ENCODE results near the gene SLC35F3.
A peak's percentile ranks its signal among the peaks of the same experiment; 100 is the strongest.
"Not testable (repeated sequence)": the region's sequence is repeated elsewhere in the genome, so short reads cannot be mapped to it uniquely, and the experiment has no call there.

SLC35F3 gene

DNA sequence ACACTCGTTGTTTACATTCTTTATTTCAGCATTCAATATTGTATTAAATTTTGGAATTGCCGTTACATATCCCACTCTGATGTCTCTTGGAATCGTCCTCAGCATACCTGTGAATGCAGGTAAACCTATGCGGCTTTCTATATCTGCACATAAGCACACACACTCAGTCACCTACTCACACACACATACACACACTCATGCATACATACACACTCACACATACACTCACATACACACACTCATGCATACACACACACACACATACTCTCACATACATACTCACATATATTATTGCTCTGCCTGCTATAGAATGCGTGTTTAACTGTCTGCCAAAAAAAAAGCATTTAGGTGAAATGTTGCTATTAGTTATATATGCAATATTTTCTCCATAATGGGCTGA, 415.6 kb downstream of the SLC35F3 start:
- DNase-seq (ENCODE audit: low spot score): no peak

DNA sequence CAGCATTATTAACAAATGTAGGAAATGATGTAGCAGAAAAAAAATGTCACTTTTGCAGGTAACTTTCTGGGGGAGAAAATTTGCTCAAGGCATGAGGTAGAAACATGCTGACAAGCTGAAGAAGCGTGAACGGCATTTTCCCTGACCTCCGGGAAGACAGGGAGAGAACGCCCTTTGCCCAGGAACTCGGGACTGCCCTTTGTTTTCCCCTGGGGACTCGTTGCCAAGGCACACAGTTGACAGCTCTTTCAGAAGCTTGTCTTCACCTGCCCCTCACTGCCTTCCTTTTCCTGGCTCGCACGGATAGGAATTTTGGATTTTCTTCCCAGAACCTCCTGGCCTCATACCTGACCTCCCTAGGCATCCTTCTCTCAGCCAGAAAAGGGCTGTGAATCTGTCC, 416.1 kb downstream of the SLC35F3 start:
- DNase-seq (ENCODE audit: low spot score): no peak

DNA sequence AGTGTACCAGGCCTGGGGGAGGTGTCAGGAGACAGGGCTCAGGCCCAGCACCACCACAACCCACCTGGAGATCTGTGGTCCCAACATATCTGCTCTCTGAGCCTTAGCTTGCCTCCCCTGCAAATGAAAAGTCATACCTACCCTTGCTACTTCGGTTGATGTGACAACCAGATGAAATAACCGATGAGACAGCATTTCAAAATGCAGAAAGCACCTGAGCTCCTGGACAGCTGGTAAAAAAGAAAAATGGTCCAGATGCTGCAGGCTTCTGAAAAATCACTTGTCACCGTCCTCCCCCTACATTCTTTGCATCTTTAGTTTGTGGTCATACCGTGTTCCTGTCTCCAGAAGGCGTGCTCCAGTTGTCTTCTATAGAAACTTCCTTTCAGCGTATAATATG, 416.8 kb downstream of the SLC35F3 start:
- DNase-seq (ENCODE audit: low spot score): no peak

DNA sequence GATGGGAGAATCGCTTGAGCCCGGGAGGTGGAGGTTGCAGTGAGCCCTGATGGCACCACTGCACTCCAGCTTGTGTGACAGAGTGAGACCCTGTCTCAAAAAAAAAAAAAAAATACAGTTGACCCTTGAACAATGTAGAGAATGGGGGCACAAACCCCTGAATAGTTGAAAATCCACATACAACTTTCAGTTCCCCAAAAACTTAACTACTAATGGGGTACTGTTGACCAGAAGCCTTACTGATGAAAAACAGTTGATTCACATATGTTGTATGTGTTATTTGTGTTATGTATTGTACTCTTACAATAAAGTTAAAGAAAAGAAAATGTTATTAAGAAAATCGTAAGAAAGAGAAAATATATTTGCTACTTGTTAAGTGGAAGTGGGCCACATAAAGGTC, 417.6 kb downstream of the SLC35F3 start:
- no peak for DNase-seq (ENCODE audit: low spot score)

DNA sequence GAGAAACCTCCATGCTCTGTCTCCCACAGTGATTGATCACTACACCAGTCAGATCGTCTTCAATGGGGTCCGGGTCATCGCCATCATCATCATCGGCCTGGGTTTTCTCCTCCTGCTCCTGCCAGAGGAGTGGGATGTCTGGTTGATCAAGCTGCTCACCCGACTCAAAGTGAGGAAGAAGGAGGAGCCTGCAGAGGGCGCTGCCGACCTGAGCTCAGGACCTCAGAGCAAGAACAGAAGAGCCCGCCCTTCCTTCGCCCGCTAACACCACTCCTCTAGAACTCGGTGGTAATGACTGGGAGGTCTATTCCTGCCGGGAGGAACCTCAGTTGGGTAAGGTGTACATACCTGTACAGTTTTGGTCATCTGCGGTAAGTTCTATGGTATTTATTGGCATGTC, 418.5 kb downstream of the SLC35F3 start:
- DNase-seq (ENCODE audit: low spot score): peak; percentile 53

DNA sequence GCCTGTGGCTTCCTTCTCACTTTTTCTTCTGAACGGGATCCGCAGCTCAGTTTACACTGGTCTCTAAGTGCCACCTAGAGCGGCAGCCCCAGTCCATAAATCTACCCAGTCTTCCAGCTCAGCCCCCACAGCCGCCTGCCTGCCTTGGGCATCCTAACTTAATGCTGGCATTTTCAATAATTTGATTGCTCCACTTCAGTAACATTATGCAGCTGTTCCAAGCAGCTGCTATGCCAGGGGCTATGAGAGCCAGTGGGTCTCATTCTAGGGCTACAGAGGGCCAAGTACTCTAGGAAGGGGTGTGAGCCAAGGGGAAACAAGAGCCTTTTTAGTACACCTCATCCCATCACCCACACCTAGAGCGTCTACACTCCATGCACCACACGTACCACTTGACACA, 420.3 kb downstream of the SLC35F3 start:
- no peak for DNase-seq (ENCODE audit: low spot score)

DNA sequence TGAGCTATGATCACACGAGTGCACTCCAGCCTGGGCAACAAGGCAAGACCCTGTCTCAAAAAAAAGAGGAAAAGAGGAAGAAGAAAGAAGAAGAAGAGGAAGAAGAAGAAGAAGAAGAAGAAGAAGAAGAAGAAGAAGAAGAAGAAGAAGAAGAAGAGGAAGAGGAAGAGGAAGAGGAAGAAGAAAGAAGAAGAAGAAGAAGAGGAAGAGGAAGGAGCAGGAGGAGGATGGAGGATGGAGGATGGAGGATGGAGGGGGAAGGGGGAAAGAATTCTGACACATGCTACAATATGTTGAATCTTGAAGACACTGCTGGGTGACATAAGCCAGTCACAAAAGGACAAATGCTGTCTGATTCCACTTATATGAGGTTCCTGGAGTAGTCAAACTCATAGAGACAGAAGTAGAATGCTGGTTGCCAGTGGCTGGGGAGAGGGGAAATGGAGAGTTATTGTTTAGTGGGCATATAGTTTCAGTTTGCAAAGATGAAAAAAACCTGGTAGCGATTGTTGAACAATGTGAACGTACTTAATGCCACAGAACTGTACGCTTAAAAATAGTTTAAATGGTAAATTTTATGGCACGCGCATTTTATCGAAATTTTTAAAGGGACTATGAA, 421.5 kb downstream of the SLC35F3 start:
- no peak for DNase-seq (ENCODE audit: low spot score)

DNA sequence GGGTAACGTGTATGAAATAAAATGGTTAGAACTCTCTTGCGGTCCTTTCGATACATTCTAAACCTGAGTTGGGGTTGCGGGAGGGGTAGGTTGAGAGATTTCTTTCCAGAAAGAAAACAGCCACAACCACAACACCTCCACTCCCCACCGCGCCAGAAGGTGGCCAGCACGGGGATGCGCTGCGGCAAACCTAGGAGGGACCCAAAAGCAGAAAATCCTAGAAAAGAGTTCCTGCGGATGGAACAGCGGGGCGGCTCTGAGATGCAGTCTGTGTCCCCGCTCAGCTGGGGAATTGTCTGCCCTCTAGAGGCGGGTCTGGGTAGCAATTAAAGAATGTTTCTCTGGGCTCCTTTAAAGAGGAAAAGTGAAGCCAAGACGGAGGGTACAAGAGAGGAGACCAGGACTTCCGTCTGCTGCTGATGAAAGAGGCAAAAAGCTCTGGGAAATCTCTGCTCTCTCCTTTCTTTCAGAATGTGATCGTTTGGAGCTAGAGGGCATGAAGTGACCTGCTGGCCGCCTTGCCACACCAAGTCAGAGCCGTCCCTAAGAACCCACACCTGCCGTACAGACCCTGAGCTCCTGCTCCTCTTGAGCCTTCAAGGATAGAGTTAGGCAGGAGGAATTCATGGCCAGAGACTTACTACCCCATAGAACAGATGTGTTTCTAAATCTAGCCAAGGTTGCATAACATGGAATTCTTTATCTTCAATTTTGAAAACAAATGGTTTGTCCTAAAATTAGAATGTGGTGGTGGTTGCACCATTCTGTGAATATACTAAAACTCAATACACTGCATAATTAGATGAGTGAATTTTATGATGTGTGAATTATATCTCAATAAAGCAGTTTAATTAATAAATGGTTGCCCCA, 422.3 kb downstream of the SLC35F3 start:
- peak; percentile 69 for DNase-seq (ENCODE audit: low spot score)

DNA sequence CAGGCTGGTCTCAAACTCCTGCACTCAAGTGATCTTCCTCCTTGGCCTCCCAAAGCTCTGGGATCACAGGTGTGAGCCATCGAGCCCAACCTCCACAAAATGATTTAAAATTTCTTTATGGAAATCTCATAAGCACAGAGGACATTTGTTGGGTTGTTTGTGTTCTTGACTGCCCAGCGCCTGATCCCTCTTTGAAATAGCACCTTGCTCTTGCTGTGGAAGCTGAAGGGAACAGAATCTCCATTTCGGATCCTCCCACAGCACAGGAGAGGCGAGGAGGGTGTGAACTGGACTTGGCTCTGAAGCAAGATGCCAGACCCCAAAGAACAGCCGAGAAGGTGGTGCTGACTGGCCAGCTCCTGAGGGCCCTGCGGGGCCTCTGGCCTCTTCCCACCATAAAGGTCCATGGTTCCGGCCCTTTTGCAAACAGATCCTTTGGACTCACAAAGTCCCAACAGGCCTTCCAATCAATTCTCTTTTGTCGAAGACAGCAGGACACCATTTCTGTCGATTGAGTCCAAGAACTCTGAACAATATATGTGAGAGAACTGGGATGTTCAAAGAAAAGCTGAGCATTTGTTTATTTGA, 423.2 kb downstream of the SLC35F3 start:
- DNase-seq (ENCODE audit: low spot score): no peak

DNA sequence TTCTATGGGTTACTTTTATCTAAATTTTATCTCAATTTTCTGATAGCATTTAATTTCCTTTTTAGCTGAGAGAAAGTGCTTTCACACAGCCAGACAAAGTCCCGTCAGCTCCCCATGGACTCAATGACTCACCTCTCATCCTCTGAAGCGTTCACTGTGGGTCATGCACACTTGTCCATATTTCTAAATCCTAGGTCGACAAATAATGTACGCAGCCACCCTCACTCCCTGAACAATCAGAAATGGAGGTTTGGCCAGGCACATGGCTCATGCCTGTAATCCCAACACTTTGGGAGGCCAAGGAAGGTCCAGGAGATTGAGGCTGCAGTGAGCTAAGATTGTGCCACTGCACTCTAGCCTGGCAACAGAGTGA, 426.4 kb downstream of the SLC35F3 start:
- DNase-seq (ENCODE audit: low spot score): no peak

DNA sequence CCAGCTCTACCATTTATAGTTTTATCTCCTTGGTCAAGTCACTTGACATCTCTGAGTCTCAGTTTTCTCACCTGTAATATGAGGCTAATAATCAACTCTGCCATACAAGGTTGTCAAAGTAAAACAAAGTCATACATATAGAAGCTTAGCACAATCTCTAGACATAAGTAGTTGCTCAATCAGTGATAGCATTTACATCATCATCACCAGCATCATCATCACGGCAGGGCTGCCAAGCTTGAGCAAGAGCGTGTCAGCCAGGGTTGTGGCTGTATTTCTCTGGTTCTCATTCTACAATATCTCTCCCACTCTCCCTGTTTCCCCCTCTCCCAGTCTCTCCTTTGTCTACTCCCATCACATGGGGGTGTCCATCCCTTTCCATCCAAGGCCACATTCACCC, 427.0 kb downstream of the SLC35F3 start:
- no peak for DNase-seq (ENCODE audit: low spot score)

DNA sequence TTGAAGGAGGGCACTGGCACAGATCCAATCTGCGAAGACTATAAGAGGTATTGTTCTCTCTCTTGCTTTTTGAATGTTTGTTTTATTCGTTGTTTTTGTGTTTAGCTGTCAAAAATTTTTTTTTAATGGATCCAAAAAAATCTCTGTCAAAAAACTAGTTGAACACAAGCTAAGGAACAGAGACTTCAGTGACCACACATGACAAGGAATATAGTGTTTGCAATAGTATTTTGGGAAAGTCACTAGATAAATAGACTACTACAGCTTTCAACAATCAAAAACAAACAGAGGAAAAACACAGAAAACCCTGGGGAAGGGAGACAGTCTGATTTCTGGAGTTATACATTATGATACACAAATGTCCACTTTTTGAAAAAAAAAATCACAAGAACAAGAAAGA, 431.9 kb downstream of the SLC35F3 start:
- no peak for DNase-seq (ENCODE audit: low spot score)

DNA sequence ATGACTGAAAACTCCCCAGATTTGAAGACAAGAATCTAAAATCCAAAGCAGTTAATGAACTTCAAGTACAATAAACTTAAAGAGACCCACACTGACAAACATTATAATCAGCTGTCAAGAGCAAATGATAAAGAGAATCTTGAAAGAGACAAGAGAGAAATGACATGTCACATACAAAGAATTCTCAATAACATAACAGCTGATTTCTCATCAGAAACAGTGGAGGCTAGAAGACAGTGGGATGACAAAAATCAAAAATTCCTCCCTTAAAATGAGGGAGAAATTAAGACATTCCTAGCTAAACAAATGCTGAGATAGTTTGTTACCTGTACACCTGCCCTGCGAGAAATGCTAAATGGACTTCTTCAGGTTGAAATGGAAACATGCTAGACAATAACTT, 432.8 kb downstream of the SLC35F3 start:
- DNase-seq (ENCODE audit: low spot score): no peak

DNA sequence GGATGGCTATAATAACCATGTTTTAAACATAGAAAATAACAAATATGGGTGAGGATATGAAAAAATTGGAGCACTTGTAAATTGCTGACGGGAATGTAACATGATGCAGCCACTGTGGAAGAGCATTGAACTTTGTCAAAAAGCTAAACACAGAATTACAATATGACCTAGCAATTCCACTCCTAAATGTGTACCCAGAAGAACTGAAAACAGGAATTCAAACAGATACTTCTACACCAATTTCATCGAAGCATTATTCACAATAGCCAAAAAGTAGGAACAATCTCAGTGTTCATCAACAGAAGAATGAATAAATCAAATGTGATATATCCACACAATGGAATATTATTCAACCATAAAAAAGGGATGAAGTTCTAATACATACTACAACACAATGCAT, 436.1 kb downstream of the SLC35F3 start:
- no peak for DNase-seq (ENCODE audit: low spot score)

DNA sequence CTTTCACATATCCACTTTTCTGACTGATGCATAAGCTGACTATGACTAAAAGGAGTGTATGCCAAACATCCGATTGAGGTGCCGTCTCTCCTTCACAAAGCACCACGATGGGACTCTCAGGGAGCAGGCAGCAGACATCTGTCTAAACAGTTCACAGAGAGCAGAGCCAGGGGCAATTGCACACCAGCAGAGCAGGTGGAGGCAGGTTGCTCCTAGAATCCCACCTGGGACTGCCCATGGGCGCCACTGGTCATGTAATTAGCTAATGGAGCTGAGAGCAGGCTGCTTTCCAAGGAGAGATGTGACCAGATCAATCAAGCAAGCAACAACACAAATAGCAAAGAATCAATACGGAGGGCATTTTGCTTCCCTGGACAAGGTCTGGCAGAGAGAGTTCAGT, 438.3 kb downstream of the SLC35F3 start:
- DNase-seq (ENCODE audit: low spot score): no peak

DNA sequence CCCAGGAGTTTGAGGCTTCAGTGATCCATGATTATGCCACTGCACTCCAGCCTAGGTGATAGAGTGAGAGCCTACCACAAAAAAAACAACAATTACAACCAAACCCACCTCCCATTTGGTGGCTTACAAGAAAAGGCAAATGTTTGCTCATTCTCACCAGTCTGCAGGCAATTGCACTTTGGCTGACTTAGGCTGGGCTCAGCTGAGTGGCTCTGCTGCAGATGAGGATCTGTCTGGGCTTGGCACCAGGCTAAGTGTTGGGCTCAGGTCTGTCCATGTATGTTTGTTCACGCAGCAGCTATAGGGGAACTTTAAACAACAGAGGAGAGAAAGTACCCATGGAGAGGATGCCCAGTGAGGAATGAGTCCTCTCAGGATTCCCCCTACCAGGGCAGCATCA, 440.8 kb downstream of the SLC35F3 start:
- DNase-seq (ENCODE audit: low spot score): no peak

DNA sequence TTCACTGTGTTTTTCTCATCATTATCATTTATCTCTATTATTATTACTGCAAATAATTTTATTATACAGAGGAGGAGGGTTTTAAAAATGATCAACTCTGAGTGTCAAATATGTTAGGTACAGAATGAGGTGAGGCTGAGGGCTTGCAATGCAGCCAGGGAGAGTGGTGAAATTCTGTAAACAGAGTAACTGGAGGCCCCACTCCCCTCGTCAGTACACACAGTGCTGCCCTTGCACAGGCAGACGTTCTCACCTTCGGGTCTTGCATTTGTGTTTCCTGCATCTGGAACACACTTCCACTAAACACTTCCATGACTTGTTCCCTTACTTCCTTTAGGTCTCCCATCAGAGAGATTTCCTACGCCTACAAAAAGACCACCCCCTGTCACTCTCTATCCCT, 444.5 kb downstream of the SLC35F3 start:
- no peak for DNase-seq (ENCODE audit: low spot score)

DNA sequence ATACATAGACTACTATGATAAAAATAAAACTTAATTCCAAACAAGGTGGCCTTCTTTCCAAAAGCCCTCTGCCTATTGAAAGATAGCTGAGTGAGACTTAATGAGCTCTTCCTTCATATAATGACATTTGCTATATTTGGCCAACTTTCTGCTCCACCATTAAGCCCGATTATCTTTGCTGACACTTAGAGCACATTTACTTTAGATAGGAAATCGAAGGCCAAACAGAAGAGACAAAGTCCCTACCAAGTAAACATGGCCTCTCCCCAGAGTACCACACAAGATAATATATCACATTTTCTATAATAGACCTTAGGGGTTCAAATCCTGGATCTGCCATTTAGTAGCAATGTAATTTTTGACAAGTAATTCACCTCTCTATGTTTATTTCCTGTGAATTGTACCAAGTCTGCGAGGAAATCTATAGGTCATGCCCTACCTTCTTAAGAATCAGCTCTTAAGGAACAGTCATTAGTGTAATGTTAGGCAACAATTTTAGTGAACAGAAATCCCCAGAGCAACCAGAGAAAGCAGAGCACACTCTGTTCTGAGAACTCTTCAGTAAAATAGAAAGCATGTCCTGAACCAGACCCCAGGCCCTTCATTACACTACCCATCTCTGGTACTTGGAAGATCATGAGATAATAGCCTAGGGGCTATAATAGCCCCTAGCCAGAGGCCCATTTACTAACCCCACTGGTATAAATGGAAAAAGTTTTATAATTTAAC, 451.5 kb downstream of the SLC35F3 start:
- DNase-seq (ENCODE audit: low spot score): no peak

DNA sequence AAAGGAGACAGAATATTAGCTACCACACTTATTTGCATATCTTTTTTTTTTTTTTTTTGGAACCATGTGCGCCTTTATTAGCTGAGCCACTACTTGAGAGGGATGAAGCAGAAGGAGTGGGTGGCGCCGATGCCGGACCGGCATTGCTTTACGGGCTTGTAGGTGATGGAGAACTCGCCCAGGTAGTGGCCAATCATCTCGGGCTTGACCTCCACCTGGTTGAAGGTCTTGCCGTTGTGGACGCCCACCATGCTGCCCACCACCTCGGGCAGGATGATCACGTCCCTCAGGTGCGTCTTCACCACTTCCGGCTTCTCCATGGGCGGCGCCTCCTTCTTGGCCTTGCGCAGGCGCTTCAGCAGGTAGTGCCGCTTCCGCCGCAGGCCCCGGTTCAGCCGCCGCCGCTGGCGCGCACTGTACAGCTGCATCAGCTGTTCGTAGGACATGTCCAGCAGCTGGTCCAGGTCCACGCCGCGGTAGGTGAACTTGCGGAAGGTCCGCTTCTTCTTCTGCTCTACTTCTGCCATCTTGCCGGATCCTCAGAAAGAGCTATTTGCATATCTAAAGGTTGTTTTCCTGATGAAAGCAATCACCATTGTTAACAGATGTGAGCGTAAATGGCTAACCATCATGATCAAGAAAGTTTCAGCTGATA, 452.3 kb downstream of the SLC35F3 start:
- DNase-seq (ENCODE audit: low spot score): not testable (repeated sequence)

DNA sequence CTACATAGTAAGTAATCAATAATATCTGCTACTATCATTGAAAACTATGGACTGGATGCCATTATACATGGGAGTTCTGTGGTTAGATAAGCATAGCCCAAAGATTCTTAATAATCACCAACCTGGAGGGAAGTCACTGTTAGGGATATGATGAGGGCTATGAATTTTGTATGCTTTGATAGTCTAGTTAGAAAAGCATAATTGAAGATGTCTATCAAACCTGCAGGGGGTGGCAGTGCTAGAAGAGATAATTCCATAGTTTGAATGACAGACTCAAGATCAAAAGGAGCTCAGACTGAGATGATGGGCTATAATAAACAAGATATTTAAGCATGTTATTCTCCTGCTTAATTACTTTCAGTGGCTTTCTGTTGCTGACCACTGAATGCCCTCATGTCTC, 453.4 kb downstream of the SLC35F3 start:
- DNase-seq (ENCODE audit: low spot score): no peak

DNA sequence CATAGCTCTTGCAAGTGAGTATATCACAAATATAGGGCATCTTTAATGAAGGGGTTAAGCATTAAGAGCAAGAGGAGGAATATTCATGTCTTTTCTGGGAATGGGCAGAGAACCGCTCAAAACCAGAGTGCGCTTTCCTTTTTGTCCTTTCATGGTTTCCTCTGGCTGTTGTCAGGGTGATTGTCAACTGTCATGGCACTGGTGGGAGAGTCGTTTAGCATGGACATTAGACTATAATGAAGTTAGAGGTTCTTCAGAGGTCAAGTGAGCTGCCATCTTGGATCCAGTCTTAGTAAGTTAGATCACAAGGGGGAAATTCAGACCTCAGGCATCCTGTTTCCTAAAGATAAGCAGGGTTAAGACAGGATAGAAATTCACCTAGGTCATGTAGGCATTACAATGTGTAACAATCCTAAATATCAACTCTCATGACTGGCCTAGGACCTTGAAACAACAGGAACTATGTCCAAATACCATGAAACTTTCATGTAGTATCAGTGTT, 456.7 kb downstream of the SLC35F3 start:
- DNase-seq (ENCODE audit: low spot score): no peak

DNA sequence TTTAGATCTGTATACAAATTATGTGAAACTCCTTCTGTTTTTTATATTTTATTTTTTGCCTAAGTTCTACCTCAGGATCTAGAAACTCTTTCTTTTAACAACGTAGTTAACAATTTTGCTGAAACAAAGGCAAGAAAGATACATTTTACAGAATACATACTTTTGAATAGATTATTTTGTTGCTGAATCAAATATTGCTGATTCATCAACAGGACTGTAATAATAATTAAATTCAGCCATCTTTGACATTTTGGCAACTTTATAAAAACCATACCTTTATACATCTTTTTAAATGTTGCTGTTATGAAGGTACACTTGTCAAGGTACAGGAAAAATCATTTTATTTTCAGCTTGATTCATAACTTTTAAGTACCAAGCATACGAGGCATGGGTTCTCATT, 458.1 kb downstream of the SLC35F3 start:
- DNase-seq (ENCODE audit: low spot score): no peak

Measured in NAMALWA (cell line).